Keratinocyte (primary cell): ENCODE results near the gene CNOT8. TPM values are rescaled to one million over a fixed set of nuclear protein-coding genes. Genes with fewer than 3 reads are reported as not detected.

Source experiments
- DNase-seq: peaks from one replicate; pipeline ENCODE4 v3.0.0-alpha.2; 2011; ENCODE audit warnings: low read depth, missing footprints, low spot score
- FAIRE-seq: peaks from 2 replicates; lab custom pipeline; 2011; peaks lifted over from hg19 to GRCh38; lab: Jason Lieb, UNC
- H2AFZ ChIP-seq: 2 replicates; pipeline ENCODE4 v1.6.0; 2012; ENCODE audit warnings: low read length, control low read depth, inconsistent platforms; ENCODE audit not compliant: control insufficient read depth
- H3K27ac ChIP-seq: 2 replicates; pipeline ENCODE4 v1.5.1; 2011; ENCODE audit warnings: low read length; ENCODE audit not compliant: control insufficient read depth, insufficient read depth
- H3K27me3 ChIP-seq: 3 replicates; pipeline ENCODE4 v1.6.0; 2011; ENCODE audit warnings: low read length; ENCODE audit not compliant: control insufficient read depth, insufficient read depth; ENCODE audit errors: extremely low read depth
- H3K36me3 ChIP-seq, 2 experiments: 2 replicates in 1 of 2; 3 replicates in 1 of 2; pipeline ENCODE4 v1.5.1; 2011; ENCODE audit warnings: low read length in 2 of 2, mild to moderate bottlenecking in 1 of 2; ENCODE audit not compliant: control insufficient read depth in 2 of 2, insufficient read depth in 2 of 2; ENCODE audit errors: extremely low read depth in 1 of 2
- H3K4me1 ChIP-seq: 3 replicates; pipeline ENCODE4 v1.5.1; 2011; ENCODE audit warnings: low read length; ENCODE audit not compliant: control insufficient read depth, insufficient read depth; ENCODE audit errors: extremely low read depth
- H3K4me2 ChIP-seq: 3 replicates; pipeline ENCODE4 v1.6.0; 2011; ENCODE audit warnings: low read depth, low read length; ENCODE audit not compliant: control insufficient read depth, insufficient read depth; ENCODE audit errors: extremely low read depth
- H3K4me3 ChIP-seq, 3 experiments: fragments of 200-600 bp in 1 of 3; sonication (generic) in 1 of 3; 2 replicates in 2 of 3; 3 replicates in 1 of 3; pipeline ENCODE4 v1.5.1; 2011 to 2016; ENCODE audit warnings: low read length in 3 of 3, mild to moderate bottlenecking in 3 of 3, control low read depth in 2 of 3, inconsistent platforms in 1 of 3, low read depth in 1 of 3, mixed read lengths in 1 of 3, mixed run types in 1 of 3, moderate library complexity in 1 of 3; ENCODE audit not compliant: control insufficient read depth in 2 of 3, insufficient read depth in 2 of 3; ENCODE audit errors: extremely low read depth in 1 of 3
- H3K79me2 ChIP-seq: 2 replicates; pipeline ENCODE4 v1.6.0; 2012; ENCODE audit warnings: low read length; ENCODE audit not compliant: control insufficient read depth, insufficient read depth
- H3K9ac ChIP-seq: 3 replicates; pipeline ENCODE4 v1.6.0; 2011; ENCODE audit warnings: low read length; ENCODE audit not compliant: control insufficient read depth, insufficient read depth; ENCODE audit errors: extremely low read depth
- H3K9me1 ChIP-seq: 3 replicates; pipeline ENCODE4 v1.6.0; 2011; ENCODE audit warnings: low read length; ENCODE audit not compliant: control insufficient read depth, insufficient read depth; ENCODE audit errors: extremely low read depth
- H3K9me3 ChIP-seq: 2 replicates; pipeline ENCODE4 v1.5.1; 2012; ENCODE audit warnings: low read depth, low read length; ENCODE audit not compliant: control insufficient read depth
- H4K20me1 ChIP-seq: 3 replicates; pipeline ENCODE4 v1.6.0; 2011; ENCODE audit warnings: low read length; ENCODE audit not compliant: control insufficient read depth, insufficient read depth; ENCODE audit errors: extremely low read depth
- EZH2 ChIP-seq: IDR thresholded peaks from one replicate; pipeline ENCODE4 v1.6.1; 2012; ENCODE audit warnings: inconsistent platforms, mild to moderate bottlenecking, low read length, moderate library complexity
- dilution Hi-C: fragments of 300-500 bp; cut with MboI; formaldehyde crosslinking; loops from one replicate; pipeline ENCODE4 v1.7.0; 2020; ENCODE audit warnings: low sequenced_read_pairs; ENCODE audit not compliant: extremely low pct_ligation_motif_present
- polyA plus RNA-seq, 5 experiments: library from polyadenylated mRNA; depleted of rRNA in 3 of 5; stranded (reverse) in 3 of 5; stranded (forward) in 1 of 5; unstranded in 1 of 5; fragments of >200 nt; gene quantifications; 1 replicate in 1 of 5; 2 replicates in 3 of 5; 3 replicates in 1 of 5; pipeline versions ENCODE4 v1.2.1 to v1.2.3, GENCODE V29; 2011 to 2012; ENCODE audit warnings: missing spikeins in 2 of 5, low read depth in 1 of 5, low replicate concordance in 1 of 5
- TF ChIP-seq, protein P1 (sequence below), 3 experiments: IDR thresholded peaks in 1 of 3; conservative IDR thresholded peaks in 1 of 3; optimal IDR thresholded peaks in 1 of 3; 2 replicates in 2 of 3; 3 replicates in 1 of 3; pipeline versions ENCODE3 to v1.5.1; 2011; ENCODE audit warnings: low read length in 3 of 3, mild to moderate bottlenecking in 3 of 3, moderate library complexity in 2 of 3, control low read depth in 1 of 3, inconsistent platforms in 1 of 3; ENCODE audit not compliant: insufficient read depth in 2 of 3; ENCODE audit errors: extremely low read depth in 1 of 3

The CNOT8 gene
- polyA plus RNA-seq, 1 donor (not counting 4 experiments of a cell fraction or from before 2014, with no cell fraction given) = 44.5 TPM

DNA sequence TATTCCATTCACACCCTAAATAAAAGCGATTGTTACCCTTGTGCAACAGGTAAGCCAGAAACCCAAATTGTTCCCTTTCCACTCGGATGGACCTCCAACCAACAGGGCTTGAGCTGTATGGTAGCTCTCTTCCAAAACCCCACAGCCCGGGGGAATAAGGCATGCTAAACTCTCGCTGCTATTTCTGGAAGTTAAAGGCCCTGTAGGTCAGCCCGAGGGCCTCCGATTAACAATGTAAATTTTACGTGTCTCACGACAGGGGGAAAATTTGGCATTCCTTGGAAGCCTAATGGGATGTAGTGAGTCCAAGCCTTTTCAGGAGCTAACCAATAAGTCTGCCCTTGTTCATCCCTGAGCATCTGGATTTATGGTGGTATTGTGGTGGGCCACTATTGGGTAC lies 26.0 kb downstream of the CNOT8 start:
- Histone ChIP-seq H3K4me3 (no peak overlapping the region), H3K9me1 (no peaks in the 10 kb centered on the region), H3K27me3 (no peaks in the 10 kb centered on the region), H3K9ac (no peak overlapping the region), H3K36me3 (peaks cover 13 to 32% of the 10 kb centered on the region in 2 experiments), H4K20me1 (no peaks in the 10 kb centered on the region), H3K4me1 (no peaks in the 10 kb centered on the region), H3K9me3 (peaks cover 8% of the 10 kb centered on the region), H3K27ac (no peak overlapping the region), H3K4me2 (no peak overlapping the region), H2AFZ (no peak overlapping the region), H3K79me2 (no peaks in the 10 kb centered on the region)
- FAIRE-seq (no peak), DNase-seq (no peak)
- TF ChIP-seq, protein P1, sequence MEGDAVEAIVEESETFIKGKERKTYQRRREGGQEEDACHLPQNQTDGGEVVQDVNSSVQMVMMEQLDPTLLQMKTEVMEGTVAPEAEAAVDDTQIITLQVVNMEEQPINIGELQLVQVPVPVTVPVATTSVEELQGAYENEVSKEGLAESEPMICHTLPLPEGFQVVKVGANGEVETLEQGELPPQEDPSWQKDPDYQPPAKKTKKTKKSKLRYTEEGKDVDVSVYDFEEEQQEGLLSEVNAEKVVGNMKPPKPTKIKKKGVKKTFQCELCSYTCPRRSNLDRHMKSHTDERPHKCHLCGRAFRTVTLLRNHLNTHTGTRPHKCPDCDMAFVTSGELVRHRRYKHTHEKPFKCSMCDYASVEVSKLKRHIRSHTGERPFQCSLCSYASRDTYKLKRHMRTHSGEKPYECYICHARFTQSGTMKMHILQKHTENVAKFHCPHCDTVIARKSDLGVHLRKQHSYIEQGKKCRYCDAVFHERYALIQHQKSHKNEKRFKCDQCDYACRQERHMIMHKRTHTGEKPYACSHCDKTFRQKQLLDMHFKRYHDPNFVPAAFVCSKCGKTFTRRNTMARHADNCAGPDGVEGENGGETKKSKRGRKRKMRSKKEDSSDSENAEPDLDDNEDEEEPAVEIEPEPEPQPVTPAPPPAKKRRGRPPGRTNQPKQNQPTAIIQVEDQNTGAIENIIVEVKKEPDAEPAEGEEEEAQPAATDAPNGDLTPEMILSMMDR (optimal IDR thresholded peaks at IDR 0.05 in 1 of 3, IDR thresholded peaks at IDR 0.05 in 1 of 3, conservative IDR thresholded peaks at IDR 0.05 in 1 of 3; ENCODE audit: extremely low read depth in 1 of 3, insufficient read depth in 2 of 3, low read length in 3 of 3) = no peak
- no peak for TF ChIP-seq EZH2
- dilution Hi-C loops = no loop called here

DNA sequence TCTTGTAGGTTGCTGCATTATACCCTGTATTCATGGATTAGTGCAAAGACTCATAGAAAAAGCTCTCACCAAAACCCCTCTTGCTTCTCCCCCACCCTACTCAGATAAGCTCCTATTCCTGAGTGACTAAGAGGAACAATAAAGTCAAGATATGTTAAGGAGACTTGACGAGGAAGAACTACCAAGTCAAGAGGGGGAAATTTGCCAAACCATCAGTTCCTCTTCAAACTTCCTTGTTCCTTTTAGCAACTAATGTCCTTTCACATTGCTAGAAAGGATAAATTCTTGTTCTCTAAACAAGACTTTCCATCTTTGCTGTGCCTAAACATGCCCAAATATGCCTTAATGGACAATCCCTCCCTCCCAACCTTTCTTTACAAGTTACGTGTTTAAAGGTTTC lies 27.0 kb downstream of the CNOT8 start:
- dilution Hi-C loops = no loop called here
- Histone ChIP-seq H2AFZ (no peak overlapping the region), H3K4me3 (no peak overlapping the region), H3K9me3 (peaks cover 8% of the 10 kb centered on the region), H3K36me3 (peaks cover 19 to 36% of the 10 kb centered on the region in 2 experiments), H3K27me3 (no peaks in the 10 kb centered on the region), H4K20me1 (no peaks in the 10 kb centered on the region), H3K9me1 (no peaks in the 10 kb centered on the region), H3K79me2 (no peaks in the 10 kb centered on the region), H3K27ac (no peak overlapping the region), H3K4me2 (no peak overlapping the region), H3K4me1 (no peaks in the 10 kb centered on the region), H3K9ac (no peak overlapping the region)
- DNase-seq (no peak), FAIRE-seq (no peak)
- TF ChIP-seq, protein P1 (optimal IDR thresholded peaks at IDR 0.05 in 1 of 3, IDR thresholded peaks at IDR 0.05 in 1 of 3, conservative IDR thresholded peaks at IDR 0.05 in 1 of 3; ENCODE audit: extremely low read depth in 1 of 3, insufficient read depth in 2 of 3, low read length in 3 of 3) = no peak
- no peak for TF ChIP-seq EZH2
